K562 (cell line): ENCODE results near the gene TMEM167B. TPM values are rescaled to one million over a fixed set of nuclear protein-coding genes. Genes with fewer than 3 reads are reported as not detected.
A peak's percentile ranks its signal among the peaks of the same experiment; 100 is the strongest.

Source experiments
- ATAC-seq: fragments of 200-7000 bp; cut with Tn5 transposase; 3 replicates; pipeline ENCODE4 v1.9.1; 2020; ENCODE audit warnings: moderate library complexity
- BruUV-seq: library from RNA; stranded (reverse); fragments of 400-500 nt; replicated peaks from 2 replicates; lab custom pipeline; 2021; lab: Mats Ljungman, UMichigan
- CTCF ChIA-PET: fragments of 300-600 bp; formaldehyde crosslinking; extraction: SDS; loops from one replicate; lab custom pipeline; 2021; ENCODE audit warnings: low intra/inter-chr PET ratio; lab: Yijun Ruan, JAX
- POLR2A ChIA-PET: fragments of 300-600, 350-650 bp; sonication (Branson Sonifier 250); formaldehyde crosslinking; extraction: SDS; loops from one replicate; lab custom pipeline; 2021; ENCODE audit warnings: antibody characterized with exemption, inconsistent platforms; lab: Yijun Ruan, JAX
- DNase-seq, 4 experiments: peaks; one replicate each; pipeline versions ENCODE4 v3.0.0 to v3.0.0-alpha.2; 2011 to 2018; ENCODE audit warnings: low spot score in 3 of 4, mixed read lengths in 3 of 4; ENCODE audit errors: extremely low read depth in 1 of 4
- FAIRE-seq: peaks from 2 replicates; lab custom pipeline; 2011; peaks lifted over from hg19 to GRCh38; lab: Jason Lieb, UNC
- H2AFZ ChIP-seq: 2 replicates; pipeline ENCODE4 v1.6.0; 2011; ENCODE audit warnings: low read depth, low read length, control low read depth, inconsistent platforms
- H3K27ac ChIP-seq: fragments of 200-600 bp; 3 replicates; pipeline ENCODE4 v1.8.0; 2011; ENCODE audit warnings: low read depth, mild to moderate bottlenecking, control low read depth, inconsistent platforms, low read length, moderate library complexity, mixed read lengths; ENCODE audit errors: extremely low read depth
- H3K27me3 ChIP-seq, 2 experiments: fragments of 300-600 bp in 1 of 2; 2 replicates in 1 of 2; 3 replicates in 1 of 2; pipeline versions ENCODE4 v1.6.0 to v1.8.0; 2011; ENCODE audit warnings: inconsistent platforms in 2 of 2, low read length in 2 of 2, mild to moderate bottlenecking in 1 of 2, mixed read lengths in 1 of 2, moderate library complexity in 1 of 2; ENCODE audit not compliant: control insufficient read depth in 2 of 2, insufficient read depth in 2 of 2
- H3K36me3 ChIP-seq: fragments of 300-600 bp; 3 replicates; pipeline ENCODE4 v1.8.0; 2011; ENCODE audit warnings: mild to moderate bottlenecking, low read length, inconsistent platforms; ENCODE audit not compliant: control insufficient read depth, insufficient read depth
- H3K4me1 ChIP-seq, 2 experiments: fragments of 200-600 bp in 1 of 2; replicated peaks in 1 of 2; 2 replicates in 1 of 2; 3 replicates in 1 of 2; pipeline versions ENCODE4 v1.5.1 to v1.8.0; 2011; ENCODE audit warnings: inconsistent platforms in 2 of 2, low read length in 2 of 2, mild to moderate bottlenecking in 1 of 2, mixed read lengths in 1 of 2, moderate library complexity in 1 of 2; ENCODE audit not compliant: control insufficient read depth in 2 of 2, insufficient read depth in 2 of 2
- H3K4me2 ChIP-seq: 2 replicates; pipeline ENCODE4 v1.6.1; 2011; ENCODE audit warnings: low read length, control low read depth, inconsistent platforms, mixed read lengths; ENCODE audit not compliant: insufficient read depth
- H3K4me3 ChIP-seq: fragments of 200-600 bp; sonication (generic), shearing (Covaris generic); 2 replicates; pipeline ENCODE4 v1.5.1; 2016; ENCODE audit warnings: control low read depth, inconsistent platforms
- H3K79me2 ChIP-seq: fragments of 200-600 bp; 3 replicates; pipeline ENCODE4 v1.8.0; 2011; ENCODE audit warnings: low read length, inconsistent platforms; ENCODE audit not compliant: control insufficient read depth, insufficient read depth
- H3K9ac ChIP-seq, 2 experiments: 2 replicates each; pipeline versions ENCODE4 v1.6.0 to v1.6.1; 2011; ENCODE audit warnings: low read depth in 2 of 2, low read length in 2 of 2, control low read depth in 1 of 2, inconsistent platforms in 1 of 2, mild to moderate bottlenecking in 1 of 2, mixed read lengths in 1 of 2; ENCODE audit not compliant: insufficient read depth in 1 of 2
- H3K9me1 ChIP-seq: one replicate; pipeline ENCODE4 v1.6.0; 2011; ENCODE audit warnings: inconsistent platforms, mild to moderate bottlenecking, low read length, moderate library complexity; ENCODE audit not compliant: control insufficient read depth, insufficient read depth
- H3K9me3 ChIP-seq: replicated peaks from 2 replicates; pipeline ENCODE4 v1.5.1; 2011; ENCODE audit warnings: low read depth, low read length, inconsistent platforms; ENCODE audit not compliant: control insufficient read depth, insufficient read depth
- H4K20me1 ChIP-seq: replicated peaks from 2 replicates; pipeline ENCODE4 v1.6.1; 2011; ENCODE audit warnings: low read length, inconsistent platforms, mixed read lengths; ENCODE audit not compliant: control insufficient read depth, insufficient read depth
- ELF4 ChIP-seq: fragments of 450-650 bp; formaldehyde crosslinking; IDR thresholded peaks from 2 replicates; pipeline ENCODE4 v1.4.0; 2022; ENCODE audit warnings: missing genetic modification characterization
- MCM5 ChIP-seq: fragments of 450-650 bp; IDR thresholded peaks from 2 replicates; pipeline ENCODE4 v1.6.1; 2016; ENCODE audit warnings: low read depth
- POLR2AphosphoS5 ChIP-seq: IDR thresholded peaks from 2 replicates; pipeline ENCODE4 v1.6.1; 2011; ENCODE audit warnings: mild to moderate bottlenecking, low read depth, low read length, moderate library complexity; ENCODE audit not compliant: control insufficient read depth, insufficient read depth
- ZNF224 ChIP-seq: sonication (generic); formaldehyde crosslinking; IDR thresholded peaks from 2 replicates; pipeline ENCODE4 v1.8.0; 2022; ENCODE audit warnings: mild to moderate bottlenecking, missing genetic modification reagents
- WGBS: fragments of 100-300 bp; shearing (Covaris generic); methylation state at CpG from one replicate; pipeline ENCODE4 v1.1.6; 2016; ENCODE audit warnings: low coverage, mixed read lengths; ENCODE audit not compliant: insufficient coverage; ENCODE audit errors: missing lambda C conversion rate; 5-methylcytosine and 5-hydroxymethylcytosine counted together
- in situ Hi-C: fragments of 300-500 bp; cut with MboI; formaldehyde crosslinking; loops from 4 replicates; pipeline ENCODE4 v1.15.0; 2018; ENCODE audit warnings: inconsistent platforms, mixed read lengths
- intact Hi-C: fragments of 100-400 bp; cut with micrococcal nuclease; formaldehyde crosslinking; loops from 2 replicates; pipeline ENCODE4 v1.14.2; 2022
- polyA plus RNA-seq, 8 experiments: library from polyadenylated mRNA; depleted of rRNA in 4 of 8; stranded (reverse) in 5 of 8; unstranded in 3 of 8; fragments of >200 nt; fragmentation: Nextera tagmentation in 2 of 8; fragmentation: Illumina TruSeq in 1 of 8; extraction: Ambion mirVana in 2 of 8; extraction: Trizol in 1 of 8; gene quantifications; 2 replicates each; pipeline versions ENCODE4 v1.2.1 to v1.2.3, GENCODE V29; 2011 to 2014; ENCODE audit warnings: inconsistent platforms in 1 of 8, missing spikeins in 1 of 8
- total RNA-seq, 7 experiments: library from RNA; depleted of rRNA in 6 of 7; stranded (reverse); fragments of >200 nt in 6 of 7; fragmentation: Illumina TruSeq in 2 of 7; extraction: Trizol in 2 of 7; gene quantifications; 2 replicates each; pipeline versions ENCODE4 v1.2.1 to v1.2.3, GENCODE V29; 2011 to 2021; ENCODE audit warnings: low replicate concordance in 1 of 7
- TF ChIP-seq, protein P1 (sequence below): fragments of 200-800 bp; sonication (Bioruptor generic); IDR thresholded peaks from 2 replicates; pipeline ENCODE4 v1.6.1; 2017; ENCODE audit warnings: missing genetic modification characterization, missing compliant biosample characterization

Gene TMEM167B
- total and polyA plus RNA-seq, 9 of the 15 experiments (the other 6 are each of a cell fraction or from before 2014, with no cell fraction given): 17.2 to 36.4 (median 32.2) TPM

DNA sequence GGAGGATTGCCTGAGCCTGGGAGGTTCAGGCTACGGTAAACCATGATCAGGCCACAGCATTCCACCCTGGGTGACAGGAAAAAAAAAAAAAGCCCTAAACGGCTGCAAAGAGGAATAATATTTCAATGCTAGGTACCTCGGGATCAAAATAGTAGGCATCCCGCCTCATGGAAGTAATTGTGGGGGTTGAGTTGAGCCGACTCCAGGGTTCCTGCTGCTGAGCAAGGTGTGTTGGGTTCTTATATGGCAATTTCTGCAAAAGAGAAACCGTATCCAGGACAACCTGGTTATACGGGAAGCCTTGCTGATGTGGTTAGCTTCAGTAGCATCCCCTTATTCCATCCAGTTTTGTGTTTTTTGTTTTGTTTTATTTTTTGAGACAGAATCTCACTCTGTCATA is 17.2 kb downstream of the TMEM167B start (continued):
- TF ChIP-seq POLR2AphosphoS5: no peak

- no peaks in the 10 kb centered on the region for H3K9me1 ChIP-seq
- intact Hi-C loops: loop anchor here (5.0 to 10.0 kb wide), 8 partner anchors 68 to 1325 kb away; partner anchors contain the start of genes CLCC1, GPR61, STXBP3 and WDR47
- H2AFZ ChIP-seq: no peak overlapping the region
- no peak overlapping the region for H3K27ac ChIP-seq
- TF ChIP-seq ZNF224 (CRISPR knock-in tag) (no peak), ELF4 (0 out of 2 replicates have a peak, but pooled peaks have one; percentile 44), MCM5 (0 out of 2 replicates have a peak, but pooled peaks have one; percentile 53)
- TF ChIP-seq, protein P1, sequence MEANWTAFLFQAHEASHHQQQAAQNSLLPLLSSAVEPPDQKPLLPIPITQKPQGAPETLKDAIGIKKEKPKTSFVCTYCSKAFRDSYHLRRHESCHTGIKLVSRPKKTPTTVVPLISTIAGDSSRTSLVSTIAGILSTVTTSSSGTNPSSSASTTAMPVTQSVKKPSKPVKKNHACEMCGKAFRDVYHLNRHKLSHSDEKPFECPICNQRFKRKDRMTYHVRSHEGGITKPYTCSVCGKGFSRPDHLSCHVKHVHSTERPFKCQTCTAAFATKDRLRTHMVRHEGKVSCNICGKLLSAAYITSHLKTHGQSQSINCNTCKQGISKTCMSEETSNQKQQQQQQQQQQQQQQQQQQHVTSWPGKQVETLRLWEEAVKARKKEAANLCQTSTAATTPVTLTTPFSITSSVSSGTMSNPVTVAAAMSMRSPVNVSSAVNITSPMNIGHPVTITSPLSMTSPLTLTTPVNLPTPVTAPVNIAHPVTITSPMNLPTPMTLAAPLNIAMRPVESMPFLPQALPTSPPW (CRISPR knock-in tag): no peak
- H3K4me3 ChIP-seq: no peak overlapping the region
- no peak for FAIRE-seq
- no TSS peak for BruUV-seq
- ATAC-seq: no peak
- H3K9me3 ChIP-seq: no peaks in the 10 kb centered on the region
- H3K4me2 ChIP-seq: no peak overlapping the region
- H3K79me2 ChIP-seq: no peaks in the 10 kb centered on the region
- no peak overlapping the region; a peak in 1 of 4 replicates for H3K9ac ChIP-seq
- ChIA-PET POLR2A (interaction anchor here (0.6 to 5.8 kb wide), 6 partner anchors 9 to 229 kb away, joined by 3 to 65 read pairs (median 3); no protein-coding TSS in a partner anchor), CTCF (no interaction called here)
- in situ Hi-C loops: loop anchor here (5.0 kb wide), 1 partner anchor 283 kb away; no protein-coding TSS in a partner anchor
- no peak for DNase-seq
- 14% methylated on average over 3 of the region's 3 CpGs for WGBS
- peaks cover 0 to 6% of the 10 kb centered on the region in 2 experiments; a peak in 1 of 5 replicates for H3K27me3 ChIP-seq
- H4K20me1 ChIP-seq: no peaks in the 10 kb centered on the region; the same call in 1 of the 2 replicates
- H3K4me1 ChIP-seq: peaks cover 15 to 20% of the 10 kb centered on the region in 2 experiments
- H3K36me3 ChIP-seq: no peaks in the 10 kb centered on the region
Observed at GRCh38 chr1:109109906-109110305, 19.3 kb downstream of the TMEM167B start.
